Measurements from ENCODE around the gene STK10. TPM values are rescaled to one million over a fixed set of nuclear protein-coding genes. Genes with fewer than 3 reads are reported as not detected.

Gene STK10
- total and polyA plus RNA-seq, 2 of the 8 experiments (the other 6 are each of a cell fraction or from before 2014, with no cell fraction given): 10.5 to 21.4 TPM

- TF ChIP-seq CHD7 (IDR thresholded peaks at IDR 0.05; ENCODE audit: insufficient replicate concordance, low read length) (no peak), EGR1 (IDR thresholded peaks at IDR 0.05; ENCODE audit: borderline replicate concordance, low read depth, low read length) (no peak)
Measured at GRCh38 chr5:172166030-172166826, 21.8 kb downstream of the STK10 start (continued).

Data from H1 (cell line).